GM13976 (cell line): ENCODE results near the gene HMGB3.
"Not testable (repeated sequence)": the region's sequence is repeated elsewhere in the genome, so short reads cannot be mapped to it uniquely, and the experiment has no call there.

Source experiments
- DNase-seq: peaks from one replicate; pipeline ENCODE4 v3.0.0; 2012; ENCODE audit warnings: low spot score
- CTCF ChIP-seq: IDR thresholded peaks from 2 replicates; pipeline ENCODE4 v1.5.1; 2012; ENCODE audit warnings: borderline replicate concordance, mild to moderate bottlenecking; ENCODE audit not compliant: insufficient read depth; ENCODE audit errors: extremely low read depth, missing control alignments, control extremely low read depth
- in situ Hi-C: fragments of 300-500 bp; cut with MboI; formaldehyde crosslinking; loops from one replicate; pipeline ENCODE4 v1.12.0; 2022; ENCODE audit warnings: low sequenced_read_pairs, mixed read lengths, inconsistent platforms; ENCODE audit not compliant: unreplicated experiment

Gene HMGB3

DNA sequence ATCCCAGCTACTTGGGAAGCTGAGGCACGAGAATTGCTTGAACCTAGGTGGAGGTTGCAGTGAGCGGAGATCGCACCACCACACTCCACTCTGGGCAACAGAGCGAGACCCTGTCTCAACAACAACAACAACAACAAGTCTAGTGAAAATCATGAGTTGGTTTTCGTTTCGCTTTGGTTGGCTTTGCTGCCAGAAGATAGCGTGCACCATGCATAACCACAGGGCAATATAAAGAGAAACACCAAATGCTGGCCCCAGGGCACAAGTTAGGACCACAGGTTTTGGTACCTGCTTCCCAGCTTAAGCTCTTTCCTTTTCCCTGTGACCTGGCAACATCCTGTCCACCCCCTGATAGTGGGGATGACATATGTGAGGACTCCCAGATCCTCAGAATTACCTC, 21.5 kb upstream of the HMGB3 start:
- no peak for DNase-seq
- in situ Hi-C loops, result no loop called here
- TF ChIP-seq CTCF, result no peak

GRCh38 chrX:150964416-150964815, 18.7 kb upstream of the HMGB3 start:
- in situ Hi-C loops, DNase-seq: not testable (repeated sequence)

- in situ Hi-C loops, result no loop called here
- TF ChIP-seq CTCF, result no peak
Observed at GRCh38 chrX:150966235-150966634, 16.9 kb upstream of the HMGB3 start.

GRCh38 chrX:150966742-150967141, 16.4 kb upstream of the HMGB3 start:
- no peak for TF ChIP-seq CTCF
- in situ Hi-C loops, result no loop called here
- no peak for DNase-seq

More at GRCh38 chrX:150966235-150966634, 16.9 kb upstream of the HMGB3 start:
- no peak for DNase-seq

DNA sequence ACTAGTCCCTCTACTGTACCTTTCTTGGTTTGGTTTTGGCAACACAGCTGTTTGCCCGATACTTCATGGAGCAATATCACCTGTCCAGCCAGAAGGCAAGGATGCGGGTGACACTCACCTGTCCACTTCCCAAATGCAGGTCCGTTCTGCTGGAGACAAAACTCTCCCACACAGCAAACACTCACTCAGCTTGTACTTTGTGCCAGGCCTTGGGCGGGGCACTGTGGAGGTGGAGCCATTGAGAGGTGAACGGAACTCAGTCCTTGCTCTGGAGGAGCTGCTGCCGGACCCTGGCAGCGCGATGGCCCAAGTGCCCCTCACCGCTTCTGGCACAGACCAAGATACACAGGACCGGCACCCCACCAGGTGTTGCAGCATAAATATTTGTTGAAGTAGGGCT, 15.3 kb upstream of the HMGB3 start:
- TF ChIP-seq CTCF, result no peak

DNA sequence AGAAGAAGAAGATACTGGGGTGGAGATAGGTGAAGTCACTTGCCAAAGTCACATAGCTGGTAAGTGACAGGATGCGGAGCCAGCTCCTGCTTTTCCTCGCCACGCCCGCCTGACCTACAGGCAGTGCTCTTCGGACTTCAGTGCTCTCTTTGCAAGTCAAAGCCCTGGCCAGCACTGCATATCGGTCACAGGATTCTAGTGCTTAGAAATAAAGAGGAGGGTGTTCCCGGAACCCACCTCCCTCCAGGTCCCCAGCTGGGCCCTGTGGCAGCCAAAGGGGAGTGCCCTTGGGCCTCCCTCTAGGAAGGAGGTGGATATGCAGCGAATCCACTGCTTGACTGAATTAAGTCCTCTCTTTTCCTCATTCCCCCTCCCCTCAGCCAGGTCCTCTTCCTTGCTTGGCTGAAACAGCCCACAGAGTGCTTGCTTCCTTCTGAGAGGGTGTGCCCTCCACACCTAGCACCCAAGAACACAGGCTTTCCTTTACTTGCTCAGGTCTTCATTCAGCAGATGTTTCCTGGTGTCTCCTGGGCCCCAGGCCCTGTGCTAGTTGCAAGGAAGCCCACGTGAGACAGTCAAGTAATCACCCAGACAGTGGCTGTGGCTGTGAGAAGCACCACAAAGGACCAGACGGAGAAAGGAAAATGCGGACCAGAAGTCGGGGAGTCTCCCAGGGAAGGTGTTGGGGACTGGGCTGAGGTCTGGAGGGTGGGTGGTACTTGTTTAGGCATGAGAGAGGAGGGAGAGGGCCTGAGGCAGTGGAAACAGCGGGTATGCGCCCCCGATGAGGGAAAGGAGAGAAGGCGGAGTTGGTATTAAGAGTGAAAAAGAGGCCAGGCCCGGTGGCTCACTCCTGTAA, 14.0 kb upstream of the HMGB3 start:
- no peak for TF ChIP-seq CTCF
- in situ Hi-C loops, result no loop called here
- no peak for DNase-seq

More for the DNA sequence above, 15.3 kb upstream of the HMGB3 start:
- no peak for DNase-seq
- in situ Hi-C loops, result no loop called here

GRCh38 chrX:150972450-150972849, 10.7 kb upstream of the HMGB3 start:
- no peak for TF ChIP-seq CTCF
- DNase-seq, result no peak
- in situ Hi-C loops, result no loop called here
